HS-27A (cell line): Measurements from ENCODE around the gene ATAD3A.
"Not testable (repeated sequence)": the region's sequence is repeated elsewhere in the genome, so short reads cannot be mapped to it uniquely, and the experiment has no call there.

ENCODE experiments used
- DNase-seq: peaks from one replicate; pipeline ENCODE4 v3.0.0-alpha.2; 2012; ENCODE audit warnings: low read depth, missing footprints

ATAD3A gene

GRCh38 chr1:1523226-1523625 lies 11.3 kb downstream of the ATAD3A start:
- not testable (repeated sequence) for DNase-seq

GRCh38 chr1:1523651-1524050 lies 11.7 kb downstream of the ATAD3A start:
- not testable (repeated sequence) for DNase-seq

GRCh38 chr1:1524750-1525383 lies 12.9 kb downstream of the ATAD3A start:
- DNase-seq = not testable (repeated sequence)

- not testable (repeated sequence) for DNase-seq
Observed at GRCh38 chr1:1526476-1526875, 14.5 kb downstream of the ATAD3A start.

GRCh38 chr1:1527092-1527816 lies 15.3 kb downstream of the ATAD3A start:
- no peak for DNase-seq

GRCh38 chr1:1528301-1529267 lies 16.6 kb downstream of the ATAD3A start:
- DNase-seq = no peak

DNA sequence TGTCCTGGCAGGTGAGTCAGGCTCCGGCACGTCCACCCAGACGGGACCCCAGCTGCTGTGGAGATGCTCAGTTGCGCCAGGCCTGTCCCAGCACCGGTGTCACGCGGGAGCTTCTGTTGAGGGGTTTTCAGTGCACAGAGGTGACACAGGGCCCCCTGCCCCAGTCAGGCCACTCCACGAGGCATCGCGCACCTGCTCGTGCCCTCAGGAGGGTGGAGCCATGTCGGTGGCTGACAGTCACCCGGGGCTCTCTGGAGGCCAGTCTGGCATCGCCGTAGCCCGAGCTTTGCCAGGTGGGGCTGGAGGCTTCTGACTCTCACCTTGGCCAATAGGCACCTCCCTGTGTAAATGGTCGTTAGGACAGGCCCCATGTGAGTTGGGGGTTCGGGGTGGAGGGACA lies 17.4 kb downstream of the ATAD3A start:
- no peak for DNase-seq

GRCh38 chr1:1529936-1530335 lies 18.0 kb downstream of the ATAD3A start:
- no peak for DNase-seq

GRCh38 chr1:1531947-1532346 lies 20.0 kb downstream of the ATAD3A start:
- no peak for DNase-seq

- DNase-seq = not testable (repeated sequence)
Observed at GRCh38 chr1:1533176-1533893, 21.4 kb downstream of the ATAD3A start.

- not testable (repeated sequence) for DNase-seq
Observed at GRCh38 chr1:1533894-1534291, 21.9 kb downstream of the ATAD3A start.

GRCh38 chr1:1534401-1535154 lies 22.6 kb downstream of the ATAD3A start:
- no peak for DNase-seq

- DNase-seq = no peak
Observed at GRCh38 chr1:1535201-1536018, 23.4 kb downstream of the ATAD3A start.

DNA sequence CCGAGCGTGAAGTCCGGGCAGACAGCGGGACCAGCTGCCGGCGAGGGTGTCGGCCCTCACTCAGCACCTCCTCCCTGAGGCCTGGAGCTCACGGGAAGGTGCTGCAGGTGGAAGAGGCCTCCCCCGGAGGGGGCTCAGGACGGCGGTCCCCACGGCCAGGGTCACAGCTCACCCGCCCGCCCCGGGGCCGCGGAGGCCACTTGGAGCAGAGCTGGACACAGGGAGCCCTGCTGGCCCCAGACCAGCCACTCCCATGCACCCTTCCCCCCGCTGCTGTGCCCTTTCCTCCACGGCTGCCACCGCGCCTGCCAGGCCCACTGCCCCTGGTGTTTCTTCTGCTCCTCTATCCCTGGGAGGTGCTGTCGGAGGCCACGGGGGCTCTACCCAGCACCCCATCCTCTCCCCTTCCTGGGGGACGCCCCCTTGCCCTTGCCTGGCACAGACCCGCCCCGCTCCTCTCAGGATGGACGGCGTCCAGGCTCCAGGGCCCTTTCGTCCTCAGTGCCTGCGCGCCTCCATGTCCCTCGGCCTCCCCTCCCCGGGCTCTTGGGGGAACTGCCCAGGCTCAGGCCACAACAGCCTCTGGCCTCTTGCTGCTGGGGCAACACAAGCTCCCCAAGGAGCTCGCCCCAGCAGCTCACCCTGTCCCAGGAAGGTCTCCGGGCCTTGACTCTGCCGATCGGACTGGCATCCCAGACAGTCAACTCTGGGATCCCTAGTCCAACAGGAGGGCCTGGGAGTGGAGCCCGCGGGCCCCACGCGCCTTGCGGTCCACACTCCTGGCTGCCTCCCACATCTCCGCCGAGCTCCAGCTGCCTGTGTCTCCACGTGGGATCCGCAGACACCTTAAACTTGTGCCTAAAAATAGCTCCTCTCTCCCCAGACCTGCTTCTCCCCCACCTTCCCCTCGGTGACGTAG lies 24.3 kb downstream of the ATAD3A start:
- no peak for DNase-seq

- no peak for DNase-seq
Observed at GRCh38 chr1:1536938-1537546, 25.1 kb downstream of the ATAD3A start.

GRCh38 chr1:1537626-1538250 lies 25.8 kb downstream of the ATAD3A start:
- no peak for DNase-seq

- DNase-seq = no peak
Observed at GRCh38 chr1:1538334-1538733, 26.4 kb downstream of the ATAD3A start.

- DNase-seq = no peak
Observed at GRCh38 chr1:1538989-1539309, 27.0 kb downstream of the ATAD3A start.
